ENCODE measurements around the gene FDXR.

The FDXR gene

GRCh38 chr17:74857191-74857590, 15.6 kb downstream of the FDXR start:
- no peak for DNase-seq (ENCODE audit: low spot score)

GRCh38 chr17:74856112-74856511, 16.7 kb downstream of the FDXR start:
- no peak for DNase-seq (ENCODE audit: low spot score)

- no peak for DNase-seq (ENCODE audit: low spot score)
Observed at GRCh38 chr17:74855323-74855722, 17.5 kb downstream of the FDXR start.

- DNase-seq (ENCODE audit: low spot score) = no peak
Observed at GRCh38 chr17:74854792-74855191, 18.0 kb downstream of the FDXR start.

- DNase-seq (ENCODE audit: low spot score) = no peak
Observed at GRCh38 chr17:74853669-74854068, 19.1 kb downstream of the FDXR start.

GRCh38 chr17:74853048-74853397, 19.8 kb downstream of the FDXR start:
- DNase-seq (ENCODE audit: low spot score) = no peak

GRCh38 chr17:74852237-74853047, 20.4 kb downstream of the FDXR start:
- DNase-seq (ENCODE audit: low spot score) = peak; percentile 92

- no peak for DNase-seq (ENCODE audit: low spot score)
Observed at GRCh38 chr17:74851612-74852236, 21.1 kb downstream of the FDXR start.

- no peak for DNase-seq (ENCODE audit: low spot score)
Observed at GRCh38 chr17:74850914-74851313, 21.9 kb downstream of the FDXR start.

- no peak for DNase-seq (ENCODE audit: low spot score)
Observed at GRCh38 chr17:74850310-74850709, 22.5 kb downstream of the FDXR start.

GRCh38 chr17:74848656-74849399, 24.0 kb downstream of the FDXR start:
- DNase-seq (ENCODE audit: low spot score) = no peak

- no peak for DNase-seq (ENCODE audit: low spot score)
Observed at GRCh38 chr17:74846621-74847020, 26.2 kb downstream of the FDXR start.

GRCh38 chr17:74843352-74843627, 29.5 kb downstream of the FDXR start:
- DNase-seq (ENCODE audit: low spot score) = no peak

GRCh38 chr17:74842599-74843351, 30.0 kb downstream of the FDXR start:
- peak; percentile 44 for DNase-seq (ENCODE audit: low spot score)

- no peak for DNase-seq (ENCODE audit: low spot score)
Observed at GRCh38 chr17:74842146-74842598, 30.6 kb downstream of the FDXR start.

GRCh38 chr17:74840989-74841666, 31.7 kb downstream of the FDXR start:
- DNase-seq (ENCODE audit: low spot score) = no peak

- no peak for DNase-seq (ENCODE audit: low spot score)
Observed at GRCh38 chr17:74839990-74840852, 32.6 kb downstream of the FDXR start.

- no peak for DNase-seq (ENCODE audit: low spot score)
Observed at GRCh38 chr17:74838274-74838673, 34.5 kb downstream of the FDXR start.

GRCh38 chr17:74836691-74837467, 35.9 kb downstream of the FDXR start:
- DNase-seq (ENCODE audit: low spot score) = no peak

- DNase-seq (ENCODE audit: low spot score) = no peak
Observed at GRCh38 chr17:74836191-74836590, 36.6 kb downstream of the FDXR start.
